Uterus (tissue), 2 donors: Measurements from ENCODE around the gene CDK11A.

Experiments used
- POLR2A ChIP-seq, 2 donors: fragments of 450-650 bp; IDR thresholded peaks; one replicate each; pipeline ENCODE4 v1.6.1; 2016; ENCODE audit warnings: antibody characterized with exemption in 2 of 2, mild to moderate bottlenecking in 1 of 2, moderate library complexity in 1 of 2
- TF ChIP-seq, protein P1 (sequence below), 4 experiments: fragments of 200-600 bp in 2 of 4; fragments of 450-650 bp in 2 of 4; sonication (generic) in 2 of 4; IDR thresholded peaks; one replicate each; pipeline ENCODE4 v1.5.1; 2016 to 2019; ENCODE audit warnings: antibody characterized with exemption in 4 of 4, mild to moderate bottlenecking in 2 of 4, moderate library complexity in 1 of 4

- TF ChIP-seq POLR2A (IDR thresholded peaks at IDR 0.05): no peak
- TF ChIP-seq, protein P1, sequence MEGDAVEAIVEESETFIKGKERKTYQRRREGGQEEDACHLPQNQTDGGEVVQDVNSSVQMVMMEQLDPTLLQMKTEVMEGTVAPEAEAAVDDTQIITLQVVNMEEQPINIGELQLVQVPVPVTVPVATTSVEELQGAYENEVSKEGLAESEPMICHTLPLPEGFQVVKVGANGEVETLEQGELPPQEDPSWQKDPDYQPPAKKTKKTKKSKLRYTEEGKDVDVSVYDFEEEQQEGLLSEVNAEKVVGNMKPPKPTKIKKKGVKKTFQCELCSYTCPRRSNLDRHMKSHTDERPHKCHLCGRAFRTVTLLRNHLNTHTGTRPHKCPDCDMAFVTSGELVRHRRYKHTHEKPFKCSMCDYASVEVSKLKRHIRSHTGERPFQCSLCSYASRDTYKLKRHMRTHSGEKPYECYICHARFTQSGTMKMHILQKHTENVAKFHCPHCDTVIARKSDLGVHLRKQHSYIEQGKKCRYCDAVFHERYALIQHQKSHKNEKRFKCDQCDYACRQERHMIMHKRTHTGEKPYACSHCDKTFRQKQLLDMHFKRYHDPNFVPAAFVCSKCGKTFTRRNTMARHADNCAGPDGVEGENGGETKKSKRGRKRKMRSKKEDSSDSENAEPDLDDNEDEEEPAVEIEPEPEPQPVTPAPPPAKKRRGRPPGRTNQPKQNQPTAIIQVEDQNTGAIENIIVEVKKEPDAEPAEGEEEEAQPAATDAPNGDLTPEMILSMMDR (IDR thresholded peaks at IDR 0.05): no peak
These were observed 52.6 kb downstream of the CDK11A start for GRCh38 chr1:1671365-1672119.
